NCI-H2196 (cell line): ENCODE results near the gene ARHGAP22.

Experiments
- DNase-seq: peaks from one replicate; lab custom pipeline; 2025; ENCODE audit not compliant: unreplicated experiment; lab: John Stamatoyannopoulos, UW

Gene ARHGAP22

GRCh38 chr10:48555310-48556042 lies 49.4 kb downstream of the ARHGAP22 start:
- no peak for DNase-seq

GRCh38 chr10:48554656-48555055 lies 50.2 kb downstream of the ARHGAP22 start:
- DNase-seq = no peak

- DNase-seq = no peak
Measured at GRCh38 chr10:48554246-48554645, 50.6 kb downstream of the ARHGAP22 start.

- DNase-seq = no peak
Measured at GRCh38 chr10:48552946-48553564, 51.8 kb downstream of the ARHGAP22 start.

- DNase-seq = peak; percentile 44
Measured at GRCh38 chr10:48551861-48552591, 52.8 kb downstream of the ARHGAP22 start.

GRCh38 chr10:48550977-48551376 lies 53.9 kb downstream of the ARHGAP22 start:
- no peak for DNase-seq

GRCh38 chr10:48550071-48550691 lies 54.7 kb downstream of the ARHGAP22 start:
- no peak for DNase-seq

GRCh38 chr10:48549236-48549635 lies 55.6 kb downstream of the ARHGAP22 start:
- no peak for DNase-seq

GRCh38 chr10:48548531-48549135 lies 56.2 kb downstream of the ARHGAP22 start:
- no peak for DNase-seq

- DNase-seq = no peak
Measured at GRCh38 chr10:48547981-48548380, 56.9 kb downstream of the ARHGAP22 start.

GRCh38 chr10:48547061-48547895 lies 57.6 kb downstream of the ARHGAP22 start:
- no peak for DNase-seq

GRCh38 chr10:48545462-48546145 lies 59.3 kb downstream of the ARHGAP22 start:
- no peak for DNase-seq

- no peak for DNase-seq
Measured at GRCh38 chr10:48543182-48543844, 61.6 kb downstream of the ARHGAP22 start.

- DNase-seq = no peak
Measured at GRCh38 chr10:48542471-48543181, 62.2 kb downstream of the ARHGAP22 start.

- DNase-seq = no peak
Measured at GRCh38 chr10:48541144-48541795, 63.6 kb downstream of the ARHGAP22 start.

GRCh38 chr10:48538611-48539010 lies 66.3 kb downstream of the ARHGAP22 start:
- DNase-seq = no peak

- no peak for DNase-seq
Measured at GRCh38 chr10:48536916-48537890, 67.7 kb downstream of the ARHGAP22 start.
